GM18517 (cell line): ENCODE measurements around the gene GZMA.
A peak's percentile ranks its signal among the peaks of the same experiment; 100 is the strongest.

Experiments used
- ATAC-seq: cut with Tn5 transposase; IDR thresholded peaks from one replicate; pipeline ENCODE4 v1.9.1; 2021; ENCODE audit warnings: mild to moderate bottlenecking, moderate library complexity; ENCODE audit not compliant: unreplicated experiment

GZMA gene

GRCh38 chr5:55108661-55109060 is 6.2 kb downstream of the GZMA start:
- ATAC-seq: no peak

- no peak for ATAC-seq
Measured at GRCh38 chr5:55110217-55110616, 7.8 kb downstream of the GZMA start.

GRCh38 chr5:55113327-55113726 is 10.9 kb downstream of the GZMA start:
- ATAC-seq: no peak

- ATAC-seq: no peak
Measured at GRCh38 chr5:55114061-55114460, 11.6 kb downstream of the GZMA start.

- no peak for ATAC-seq
Measured at GRCh38 chr5:55123365-55123764, 20.9 kb downstream of the GZMA start.

GRCh38 chr5:55134053-55134722 is 31.7 kb downstream of the GZMA start:
- no peak for ATAC-seq

GRCh38 chr5:55136521-55136920 is 34.1 kb downstream of the GZMA start:
- no peak for ATAC-seq

GRCh38 chr5:55140908-55141665 is 38.6 kb downstream of the GZMA start:
- ATAC-seq: no peak

GRCh38 chr5:55141945-55142690 is 39.7 kb downstream of the GZMA start:
- no peak for ATAC-seq

- ATAC-seq: no peak
Measured at GRCh38 chr5:55143624-55144023, 41.2 kb downstream of the GZMA start.

GRCh38 chr5:55146080-55146479 is 43.6 kb downstream of the GZMA start:
- no peak for ATAC-seq

- ATAC-seq: peak; percentile 83
Measured at GRCh38 chr5:55146543-55147151, 44.2 kb downstream of the GZMA start.

GRCh38 chr5:55149308-55149795 is 46.9 kb downstream of the GZMA start:
- no peak for ATAC-seq

- no peak for ATAC-seq
Measured at GRCh38 chr5:55151923-55152842, 49.7 kb downstream of the GZMA start.

GRCh38 chr5:55154873-55155272 is 52.4 kb downstream of the GZMA start:
- no peak for ATAC-seq
